ENCODE data around the gene ISCA2.
A peak's percentile ranks its signal among the peaks of the same experiment; 100 is the strongest.
"Not testable (repeated sequence)": the region's sequence is repeated elsewhere in the genome, so short reads cannot be mapped to it uniquely, and the experiment has no call there.

Gene ISCA2, protein sequence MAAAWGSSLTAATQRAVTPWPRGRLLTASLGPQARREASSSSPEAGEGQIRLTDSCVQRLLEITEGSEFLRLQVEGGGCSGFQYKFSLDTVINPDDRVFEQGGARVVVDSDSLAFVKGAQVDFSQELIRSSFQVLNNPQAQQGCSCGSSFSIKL
- 32.8 to 37.7 reads per million in 2 donors for total RNA-seq

- DNase-seq: peak; percentile 99
Measured at GRCh38 chr14:74493343-74494261, at the start of gene ISCA2. Gene ISCA2 (plus strand): TSS chr14:74493765. CDS start chr14:74493775, 10 bp downstream.

DNA sequence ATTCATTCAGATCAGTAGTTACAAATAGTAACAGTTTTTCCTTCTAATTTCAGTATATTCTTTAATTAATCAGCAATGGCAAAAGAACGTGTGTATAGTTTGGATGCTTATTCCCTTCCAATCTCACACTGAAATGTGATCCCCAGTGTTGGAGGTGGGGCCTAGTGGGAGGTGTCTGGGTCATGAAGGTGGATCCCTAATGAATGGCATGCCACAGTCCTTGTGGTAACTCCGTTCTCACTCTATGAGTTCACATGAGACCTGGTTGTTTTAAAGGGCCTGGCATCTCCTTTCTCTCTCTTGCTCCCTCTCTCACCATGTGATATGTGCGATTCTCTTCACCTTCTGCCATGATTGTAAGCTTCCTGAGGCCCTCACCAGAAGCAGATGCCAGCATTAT lies 48.7 kb upstream of the ISCA2 start:
- DNase-seq: no peak

- not testable (repeated sequence) for DNase-seq
Measured at GRCh38 chr14:74454397-74454796, 39.2 kb upstream of the ISCA2 start.

DNA sequence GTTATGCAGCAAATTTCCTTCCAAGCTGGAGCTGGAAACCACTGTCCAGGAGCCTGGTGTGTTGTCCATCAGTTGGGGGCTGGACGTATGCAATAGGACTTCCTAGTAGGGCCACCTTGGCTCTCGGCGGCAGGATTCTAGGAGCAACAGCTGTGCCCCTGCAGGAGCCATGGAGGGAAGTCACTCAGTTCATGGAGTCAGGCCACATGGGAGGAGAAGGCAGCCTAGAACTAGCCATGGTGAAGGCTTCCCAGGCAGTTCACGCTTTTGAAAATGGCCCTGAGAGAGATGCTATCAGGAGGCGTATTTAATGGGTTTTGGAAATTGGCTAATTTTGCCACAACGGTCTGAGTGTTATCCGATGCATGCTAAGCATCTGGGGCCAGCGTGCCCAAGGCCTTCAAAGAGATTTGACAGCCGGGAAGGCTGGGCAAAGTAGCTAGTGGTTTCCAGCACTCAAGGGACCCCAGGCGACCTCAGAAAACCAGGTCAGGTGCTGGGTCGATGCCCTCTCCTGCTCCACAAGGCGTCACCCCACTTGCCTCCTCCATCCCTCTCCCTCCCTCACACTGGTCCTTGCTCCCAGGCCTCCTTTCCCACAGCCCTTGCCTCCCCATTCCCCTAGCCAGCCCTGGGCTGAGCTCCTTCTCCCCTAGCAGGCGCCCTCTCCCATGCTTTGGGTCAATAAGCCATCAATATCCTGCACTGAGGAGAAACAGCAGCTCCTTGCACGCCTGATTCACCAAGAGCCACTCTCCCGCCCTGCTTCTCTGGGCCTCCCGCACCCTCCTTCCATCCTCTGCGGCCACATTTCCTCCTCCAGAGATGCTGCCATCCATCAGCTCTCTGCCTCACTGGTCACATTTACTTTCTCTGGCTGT lies 36.6 kb upstream of the ISCA2 start:
- DNase-seq: no peak

- no peak for DNase-seq
Measured at GRCh38 chr14:74457565-74457895, 36.0 kb upstream of the ISCA2 start.

DNA sequence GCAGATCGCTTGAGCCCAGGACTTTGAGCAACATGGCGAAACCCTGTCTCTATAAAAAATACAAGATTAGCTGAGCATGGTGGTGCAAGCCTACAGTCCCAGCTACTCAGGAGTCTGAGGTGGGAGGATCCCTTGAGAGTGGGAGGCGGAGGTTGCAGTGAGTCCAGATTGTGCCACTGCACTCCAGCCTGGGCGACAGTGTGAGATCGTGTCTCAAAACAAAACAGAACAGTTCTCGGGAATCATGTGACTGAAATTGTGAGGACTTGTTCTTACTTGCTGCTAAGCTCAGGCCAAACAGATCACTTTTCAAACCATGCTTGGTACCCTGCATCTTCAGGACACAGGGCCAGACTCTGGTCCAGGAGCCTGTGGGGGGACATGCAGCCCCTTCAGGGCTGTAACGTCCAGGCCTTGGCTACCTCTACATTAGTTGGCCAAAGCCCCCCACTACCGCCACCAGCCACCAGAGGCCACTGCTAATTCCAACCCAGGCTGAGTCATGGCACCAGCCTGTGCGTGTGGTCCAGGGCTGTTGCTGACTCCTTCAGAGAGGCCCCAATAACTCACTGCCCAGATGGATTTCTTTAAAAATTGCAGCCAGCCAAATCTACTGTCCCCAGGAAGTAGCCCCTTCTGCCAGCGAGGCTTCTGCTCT lies 34.1 kb upstream of the ISCA2 start:
- no peak for DNase-seq

GRCh38 chr14:74459976-74460375 lies 33.6 kb upstream of the ISCA2 start:
- no peak for DNase-seq

- no peak for DNase-seq
Measured at GRCh38 chr14:74462993-74463392, 30.6 kb upstream of the ISCA2 start.

DNA sequence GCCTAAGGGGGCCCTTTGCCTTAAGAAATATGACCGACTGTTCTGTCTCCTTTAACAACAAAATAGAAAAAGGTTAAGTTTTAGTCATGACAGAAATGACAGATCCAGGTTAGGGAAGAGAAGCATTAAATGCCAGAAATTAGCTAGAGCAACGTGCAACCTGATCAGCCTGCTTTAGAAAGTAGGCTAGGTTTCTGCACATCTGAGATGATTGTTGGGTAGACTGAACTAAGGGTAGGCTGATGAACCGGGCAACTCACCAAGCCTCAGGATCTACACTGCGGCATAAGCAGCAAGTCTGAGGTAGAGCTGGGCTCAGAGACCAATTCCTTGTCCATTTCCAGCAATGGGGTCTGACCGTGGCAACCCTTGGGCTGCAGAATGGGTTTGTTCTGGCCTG lies 29.9 kb upstream of the ISCA2 start:
- no peak for DNase-seq

GRCh38 chr14:74464785-74465184 lies 28.8 kb upstream of the ISCA2 start:
- no peak for DNase-seq

DNA sequence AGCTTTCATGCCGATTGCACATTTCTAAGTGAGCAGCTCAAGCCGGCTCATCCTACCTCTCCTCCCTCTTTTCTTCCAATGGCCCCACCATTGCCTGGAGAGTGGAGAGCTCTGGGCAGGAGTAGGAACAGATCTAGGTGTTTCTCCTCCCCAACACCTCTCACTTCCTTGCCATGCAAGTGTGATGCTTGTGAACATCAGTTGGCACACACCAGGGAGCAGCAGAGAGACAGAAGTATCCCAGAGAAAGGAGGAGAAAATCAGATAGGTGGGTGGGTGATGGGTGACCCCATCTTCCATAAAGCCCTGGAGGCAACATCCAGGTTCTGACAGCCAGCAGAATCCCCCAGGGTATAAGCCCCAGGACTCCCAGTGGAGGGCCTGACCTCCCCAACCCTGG lies 28.2 kb upstream of the ISCA2 start:
- DNase-seq: no peak

- no peak for DNase-seq
Measured at GRCh38 chr14:74468513-74468912, 25.1 kb upstream of the ISCA2 start.

DNA sequence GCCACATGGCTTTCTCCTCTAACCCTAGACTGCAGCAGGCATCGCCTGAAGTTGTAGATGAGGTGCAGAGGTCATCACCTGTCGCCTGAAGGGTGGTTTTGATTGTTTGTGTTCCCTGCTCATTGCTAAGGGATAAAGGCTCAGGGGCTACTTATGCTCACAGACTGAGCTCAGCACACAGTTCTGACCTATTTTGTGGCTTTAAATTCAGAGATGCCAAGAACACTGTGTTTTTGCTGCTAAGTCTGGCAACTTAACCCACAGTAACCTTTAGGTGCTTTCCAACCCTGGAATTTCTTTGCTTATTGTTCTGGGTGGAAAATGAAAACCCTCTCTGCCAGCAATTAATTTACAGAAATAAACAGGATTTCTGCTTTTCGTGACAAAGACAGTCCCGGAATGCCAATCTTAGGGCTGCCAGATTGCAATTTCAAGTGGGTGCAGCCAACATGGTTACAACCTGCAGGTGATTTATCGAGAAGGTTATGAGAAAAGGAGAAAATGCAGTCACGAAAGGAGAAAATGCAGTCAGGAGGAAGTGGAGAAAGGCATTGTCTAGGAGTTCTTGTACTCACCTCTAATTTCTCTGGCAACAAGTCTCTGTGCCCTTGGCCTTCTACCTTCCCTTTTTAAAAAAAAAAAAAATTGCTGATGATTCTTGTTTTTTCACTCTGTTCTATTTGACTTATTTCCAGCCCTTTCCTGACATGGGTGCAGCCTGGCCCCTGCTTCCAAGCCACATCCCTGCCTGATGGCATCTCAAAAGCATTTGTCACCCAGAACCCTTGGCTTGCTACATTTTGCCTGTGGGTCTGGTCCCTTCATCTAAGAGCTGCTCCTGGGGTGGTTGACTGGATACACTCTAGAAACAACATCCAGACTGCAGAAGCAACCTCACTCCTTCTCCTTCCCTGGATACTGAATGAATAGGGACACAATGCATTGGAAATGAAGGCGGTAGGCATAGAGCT lies 23.7 kb upstream of the ISCA2 start:
- no peak for DNase-seq

- no peak for DNase-seq
Measured at GRCh38 chr14:74472601-74473000, 21.0 kb upstream of the ISCA2 start.

- DNase-seq: no peak
Measured at GRCh38 chr14:74474376-74474775, 19.2 kb upstream of the ISCA2 start.

DNA sequence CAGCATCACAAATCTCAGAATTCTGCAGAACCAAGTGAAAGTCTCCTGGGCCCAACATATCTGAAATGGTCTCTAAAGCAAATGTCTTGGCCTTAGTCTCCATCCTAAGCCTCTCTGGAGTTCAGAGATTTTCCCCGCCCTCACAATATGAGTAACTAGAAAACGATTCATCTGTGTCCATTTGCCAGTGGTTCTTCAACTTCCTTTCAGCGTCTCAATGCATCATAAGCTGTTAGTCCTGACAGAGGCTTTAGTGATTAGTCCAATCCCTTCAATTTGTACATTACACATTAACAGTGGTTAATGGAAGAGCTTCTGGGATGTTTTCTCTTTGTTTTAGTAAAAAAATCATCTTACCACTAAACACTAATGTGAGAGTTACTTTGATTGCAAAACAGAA lies 17.9 kb upstream of the ISCA2 start:
- no peak for DNase-seq

DNA sequence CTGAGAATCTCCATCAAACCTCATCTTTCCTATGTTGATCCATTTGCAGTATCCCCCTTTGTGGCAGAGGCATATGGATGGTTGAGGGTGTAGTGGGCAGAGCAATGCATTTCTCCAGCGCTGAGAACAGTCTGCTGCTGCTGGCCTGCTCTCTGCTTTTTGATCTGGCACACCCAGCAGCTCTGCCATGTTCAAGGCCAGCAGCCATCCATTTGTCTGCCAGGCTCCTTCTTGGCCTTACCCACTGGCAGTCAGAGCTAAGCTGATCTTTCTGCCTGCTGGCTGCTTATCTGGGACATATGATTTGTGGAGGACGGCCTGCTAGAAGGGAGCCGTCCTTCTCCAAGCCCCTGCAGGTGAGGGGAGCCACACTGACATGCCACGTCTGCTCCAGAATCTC lies 17.5 kb upstream of the ISCA2 start:
- no peak for DNase-seq

GRCh38 chr14:74476607-74477006 lies 17.0 kb upstream of the ISCA2 start:
- no peak for DNase-seq

GRCh38 chr14:74478996-74479635 lies 14.4 kb upstream of the ISCA2 start:
- DNase-seq: no peak

GRCh38 chr14:74480046-74480445 lies 13.5 kb upstream of the ISCA2 start:
- DNase-seq: no peak

- DNase-seq: no peak
Measured at GRCh38 chr14:74482571-74482970, 11.0 kb upstream of the ISCA2 start.

All from activated gamma-delta T cell (primary cell).